HL-60 (cell line): Measurements from ENCODE around the gene CEP135.

Source experiments
- DNase-seq, 2 experiments: peaks; one replicate each; pipeline ENCODE4 v3.0.0-alpha.2; 2010 to 2020; ENCODE audit warnings: low read depth in 1 of 2, low spot score in 1 of 2
- H3K27ac ChIP-seq: fragments of 250-450 bp; sonication (Bioruptor Pico); replicated peaks from 2 replicates; pipeline ENCODE4 v1.5.1; 2020; ENCODE audit warnings: mild to moderate bottlenecking, moderate library complexity
- H3K27me3 ChIP-seq: fragments of 250-450 bp; sonication (Bioruptor Pico); 2 replicates; pipeline ENCODE4 v1.5.1; 2021; ENCODE audit warnings: mild to moderate bottlenecking, moderate library complexity; ENCODE audit not compliant: insufficient read depth, poor library complexity, severe bottlenecking
- H3K4me3 ChIP-seq: replicated peaks from 2 replicates; pipeline ENCODE4 v1.5.1; 2011; ENCODE audit warnings: mild to moderate bottlenecking, control low read depth, low read length; ENCODE audit not compliant: insufficient read depth
- CTCF ChIP-seq: IDR thresholded peaks from one replicate; pipeline ENCODE4 v1.5.1; 2011; ENCODE audit warnings: low read length, control low read depth, inconsistent platforms; ENCODE audit not compliant: insufficient read depth
- GABPA ChIP-seq: IDR thresholded peaks from 2 replicates; pipeline ENCODE4 v1.6.1; 2012; ENCODE audit warnings: low read depth
- POLR2AphosphoS5 ChIP-seq: IDR thresholded peaks from 2 replicates; pipeline ENCODE4 v1.6.1; 2012; ENCODE audit warnings: low read depth
- SPI1 ChIP-seq: IDR thresholded peaks from 2 replicates; pipeline ENCODE4 v1.6.1; 2012; ENCODE audit warnings: low read depth, mild to moderate bottlenecking, borderline replicate concordance
- TF ChIP-seq, protein P1 (sequence below): IDR thresholded peaks from 2 replicates; pipeline ENCODE4 v1.6.1; 2012; ENCODE audit warnings: low read depth; ENCODE audit not compliant: insufficient replicate concordance

Gene CEP135

DNA sequence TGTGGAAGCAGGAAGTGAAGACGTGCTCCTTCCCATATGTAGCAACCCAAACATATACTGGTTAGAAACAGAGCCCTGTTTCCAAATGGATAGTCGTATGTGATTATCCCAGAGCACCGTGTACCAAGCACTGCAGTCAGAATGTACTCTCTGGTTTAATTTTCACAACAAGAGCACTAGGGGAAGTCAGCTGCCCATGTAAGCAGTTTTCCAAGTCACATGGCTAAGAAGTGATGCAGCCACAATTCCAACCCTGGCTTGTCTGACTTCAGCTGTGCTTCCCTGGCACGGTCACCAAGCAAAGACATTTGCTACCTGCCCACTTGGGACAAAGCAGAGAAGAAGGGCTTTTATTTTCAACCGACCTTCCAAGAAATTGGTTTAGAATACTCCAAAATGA, 28.2 kb upstream of the CEP135 start:
- Histone ChIP-seq H3K27me3 (no peaks in the 10 kb centered on the region), H3K27ac (no peak overlapping the region), H3K4me3 (no peak overlapping the region)
- TF ChIP-seq, protein P1, sequence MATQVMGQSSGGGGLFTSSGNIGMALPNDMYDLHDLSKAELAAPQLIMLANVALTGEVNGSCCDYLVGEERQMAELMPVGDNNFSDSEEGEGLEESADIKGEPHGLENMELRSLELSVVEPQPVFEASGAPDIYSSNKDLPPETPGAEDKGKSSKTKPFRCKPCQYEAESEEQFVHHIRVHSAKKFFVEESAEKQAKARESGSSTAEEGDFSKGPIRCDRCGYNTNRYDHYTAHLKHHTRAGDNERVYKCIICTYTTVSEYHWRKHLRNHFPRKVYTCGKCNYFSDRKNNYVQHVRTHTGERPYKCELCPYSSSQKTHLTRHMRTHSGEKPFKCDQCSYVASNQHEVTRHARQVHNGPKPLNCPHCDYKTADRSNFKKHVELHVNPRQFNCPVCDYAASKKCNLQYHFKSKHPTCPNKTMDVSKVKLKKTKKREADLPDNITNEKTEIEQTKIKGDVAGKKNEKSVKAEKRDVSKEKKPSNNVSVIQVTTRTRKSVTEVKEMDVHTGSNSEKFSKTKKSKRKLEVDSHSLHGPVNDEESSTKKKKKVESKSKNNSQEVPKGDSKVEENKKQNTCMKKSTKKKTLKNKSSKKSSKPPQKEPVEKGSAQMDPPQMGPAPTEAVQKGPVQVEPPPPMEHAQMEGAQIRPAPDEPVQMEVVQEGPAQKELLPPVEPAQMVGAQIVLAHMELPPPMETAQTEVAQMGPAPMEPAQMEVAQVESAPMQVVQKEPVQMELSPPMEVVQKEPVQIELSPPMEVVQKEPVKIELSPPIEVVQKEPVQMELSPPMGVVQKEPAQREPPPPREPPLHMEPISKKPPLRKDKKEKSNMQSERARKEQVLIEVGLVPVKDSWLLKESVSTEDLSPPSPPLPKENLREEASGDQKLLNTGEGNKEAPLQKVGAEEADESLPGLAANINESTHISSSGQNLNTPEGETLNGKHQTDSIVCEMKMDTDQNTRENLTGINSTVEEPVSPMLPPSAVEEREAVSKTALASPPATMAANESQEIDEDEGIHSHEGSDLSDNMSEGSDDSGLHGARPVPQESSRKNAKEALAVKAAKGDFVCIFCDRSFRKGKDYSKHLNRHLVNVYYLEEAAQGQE = no peak
- no peak for TF ChIP-seq GABPA
- TF ChIP-seq POLR2AphosphoS5 = no peak
- no peak for TF ChIP-seq SPI1
- TF ChIP-seq CTCF = no peak
- no peak for DNase-seq

GRCh38 chr4:55921093-55921492, 27.7 kb upstream of the CEP135 start:
- DNase-seq = no peak
- TF ChIP-seq SPI1 = no peak
- no peak for TF ChIP-seq GABPA
- no peak for TF ChIP-seq POLR2AphosphoS5
- TF ChIP-seq, protein P1 = no peak
- no peak for TF ChIP-seq CTCF
- Histone ChIP-seq H3K27me3 (no peaks in the 10 kb centered on the region), H3K4me3 (no peak overlapping the region), H3K27ac (no peak overlapping the region)

DNA sequence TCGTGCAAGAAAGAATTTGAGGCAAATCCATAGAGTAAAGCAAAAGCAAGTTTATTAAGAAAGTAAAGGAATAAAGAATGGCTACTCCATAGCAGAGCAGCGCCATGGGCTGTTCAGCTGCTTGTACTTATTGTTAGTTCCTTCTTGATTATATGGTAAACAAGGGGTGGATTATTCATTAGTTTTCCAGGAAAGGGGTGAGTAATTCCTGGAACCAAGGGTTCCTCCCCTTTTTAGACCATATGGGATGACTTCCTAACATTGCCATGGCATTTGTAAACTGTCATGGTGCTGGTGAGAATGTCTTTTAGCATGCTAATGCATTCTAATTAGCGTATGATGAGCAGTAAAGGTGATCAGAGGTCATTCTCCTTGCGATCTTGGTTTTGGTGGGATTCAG, 23.5 kb upstream of the CEP135 start:
- TF ChIP-seq GABPA (no peak), CTCF (no peak), POLR2AphosphoS5 (no peak), SPI1 (no peak)
- TF ChIP-seq, protein P1 = no peak
- no peak overlapping the region for H3K4me3 ChIP-seq
- H3K27me3 ChIP-seq = no peaks in the 10 kb centered on the region
- DNase-seq = no peak
- no peak overlapping the region for H3K27ac ChIP-seq
